CD4-positive, alpha-beta T cell treated with Interleukin-12 subunit alpha and Interleukin-12 subunit beta, for 1 hour (primary cell): ENCODE data around the gene ACTR10.

ENCODE experiments used
- DNase-seq: peaks from one replicate; pipeline ENCODE4 v3.0.0-alpha.2; 2020

The ACTR10 gene

DNA sequence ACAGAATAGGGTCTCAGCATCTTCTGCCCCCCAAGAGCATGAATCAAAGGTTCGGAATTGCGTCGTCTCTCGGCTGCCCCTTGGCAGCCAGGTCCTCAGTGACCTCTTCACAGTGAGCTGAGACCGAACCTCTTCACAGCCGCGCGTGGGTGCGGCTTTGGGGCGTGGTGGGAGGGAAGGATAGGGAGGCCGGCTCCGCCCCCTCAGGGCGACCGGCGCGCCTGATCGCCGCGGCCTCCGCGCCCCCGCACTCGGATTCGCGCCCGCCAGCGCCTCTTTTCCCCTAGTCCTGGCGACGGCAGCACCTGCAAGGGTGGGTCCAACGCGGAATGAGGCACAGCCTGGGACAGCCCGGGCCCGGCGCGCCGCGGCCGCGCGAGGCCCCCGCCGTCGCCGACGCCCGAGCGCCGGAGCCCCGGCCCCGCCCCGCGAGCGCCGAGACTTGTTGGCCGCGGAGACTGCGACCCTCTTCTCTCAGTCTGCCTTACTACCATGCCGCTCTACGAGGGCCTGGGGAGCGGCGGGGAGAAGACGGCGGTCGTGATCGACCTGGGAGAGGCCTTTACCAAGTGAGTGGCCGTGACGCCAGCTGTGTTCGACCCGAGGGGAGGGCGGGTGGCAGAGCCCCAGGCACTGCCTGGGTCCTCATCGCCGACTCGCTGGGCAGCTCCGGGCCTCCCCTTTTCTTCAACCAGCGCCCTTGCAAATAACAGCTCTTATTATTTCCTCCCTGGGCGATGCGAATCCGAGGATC lies at the start of gene ACTR10:
Gene ACTR10, plus strand, starts transcription at position 424 of the 754 bp plus-strand sequence. Its CDS starts 69 bp downstream, at position 493.
- peak; percentile 87 for DNase-seq

- DNase-seq = no peak
Observed at GRCh38 chr14:58150243-58150805, 49.6 kb upstream of the ACTR10 start.

DNA sequence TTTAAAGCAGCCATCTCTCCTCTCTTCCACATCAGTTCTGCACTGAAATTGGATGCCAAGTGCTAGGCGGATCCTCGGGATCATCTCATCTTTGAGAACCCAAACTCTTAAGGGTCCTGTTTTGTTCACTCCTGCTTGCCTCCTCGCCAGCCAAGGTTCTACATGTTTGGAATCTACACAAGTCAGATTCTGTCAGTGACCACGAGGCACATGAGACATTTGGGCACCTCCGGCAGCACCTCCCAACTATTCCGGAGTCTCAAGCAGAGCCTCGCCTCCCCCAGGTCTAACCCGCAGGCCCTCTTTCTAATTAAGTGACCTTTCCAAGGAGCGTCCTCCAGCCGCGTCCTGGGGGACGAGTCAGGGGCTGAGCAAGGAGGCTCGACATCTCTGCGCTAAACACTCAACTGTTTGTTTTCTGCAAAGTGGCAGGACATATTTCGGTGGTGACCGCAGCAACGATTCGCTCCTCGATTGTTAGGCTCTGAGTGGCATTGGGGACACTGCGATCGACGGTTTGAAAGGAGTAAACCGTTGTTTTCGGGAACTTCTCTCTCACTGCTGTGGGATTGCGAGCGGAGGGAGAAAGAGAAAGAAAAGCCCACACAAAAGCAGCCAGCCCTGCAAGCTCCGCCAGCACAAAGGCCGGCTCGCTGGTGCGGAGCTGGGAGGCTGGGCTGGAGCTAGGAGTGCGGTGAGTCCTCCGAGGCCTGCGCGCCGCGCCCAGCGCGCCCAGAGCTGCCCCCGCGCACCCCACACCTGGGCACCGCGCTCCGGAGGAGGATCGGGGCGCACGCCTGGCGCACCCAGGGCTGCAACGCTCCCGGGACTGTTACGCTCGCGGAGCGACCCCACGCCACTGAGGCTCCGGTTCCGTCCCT lies 48.6 kb upstream of the ACTR10 start:
- no peak for DNase-seq

GRCh38 chr14:58152014-58152857 lies 47.7 kb upstream of the ACTR10 start, which contains the start of gene ARMH4:
TSS of gene ARMH4 (minus strand) at chr14:58152213. CDS start at chr14:58139358, 12,855 bp downstream.
- DNase-seq = peak; percentile 62

DNA sequence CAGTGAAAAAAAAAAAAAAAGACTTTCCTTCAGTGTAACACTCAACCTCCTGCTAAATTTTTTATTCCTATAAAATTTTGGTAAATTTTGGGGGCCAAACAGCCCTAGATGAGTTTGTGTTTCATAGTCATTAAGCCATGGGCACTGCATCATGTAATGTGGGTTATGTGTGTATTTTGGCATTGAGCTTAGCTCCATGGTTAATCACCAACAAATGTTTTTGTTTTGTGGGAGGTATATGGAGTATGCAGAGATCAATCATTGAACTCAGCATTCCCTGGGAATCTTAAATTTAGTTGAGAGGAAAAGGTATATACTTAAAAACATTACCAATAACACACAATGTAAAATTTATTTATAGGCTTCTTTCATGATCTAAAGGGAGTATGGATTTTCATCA lies 39.4 kb upstream of the ACTR10 start:
- DNase-seq = no peak

DNA sequence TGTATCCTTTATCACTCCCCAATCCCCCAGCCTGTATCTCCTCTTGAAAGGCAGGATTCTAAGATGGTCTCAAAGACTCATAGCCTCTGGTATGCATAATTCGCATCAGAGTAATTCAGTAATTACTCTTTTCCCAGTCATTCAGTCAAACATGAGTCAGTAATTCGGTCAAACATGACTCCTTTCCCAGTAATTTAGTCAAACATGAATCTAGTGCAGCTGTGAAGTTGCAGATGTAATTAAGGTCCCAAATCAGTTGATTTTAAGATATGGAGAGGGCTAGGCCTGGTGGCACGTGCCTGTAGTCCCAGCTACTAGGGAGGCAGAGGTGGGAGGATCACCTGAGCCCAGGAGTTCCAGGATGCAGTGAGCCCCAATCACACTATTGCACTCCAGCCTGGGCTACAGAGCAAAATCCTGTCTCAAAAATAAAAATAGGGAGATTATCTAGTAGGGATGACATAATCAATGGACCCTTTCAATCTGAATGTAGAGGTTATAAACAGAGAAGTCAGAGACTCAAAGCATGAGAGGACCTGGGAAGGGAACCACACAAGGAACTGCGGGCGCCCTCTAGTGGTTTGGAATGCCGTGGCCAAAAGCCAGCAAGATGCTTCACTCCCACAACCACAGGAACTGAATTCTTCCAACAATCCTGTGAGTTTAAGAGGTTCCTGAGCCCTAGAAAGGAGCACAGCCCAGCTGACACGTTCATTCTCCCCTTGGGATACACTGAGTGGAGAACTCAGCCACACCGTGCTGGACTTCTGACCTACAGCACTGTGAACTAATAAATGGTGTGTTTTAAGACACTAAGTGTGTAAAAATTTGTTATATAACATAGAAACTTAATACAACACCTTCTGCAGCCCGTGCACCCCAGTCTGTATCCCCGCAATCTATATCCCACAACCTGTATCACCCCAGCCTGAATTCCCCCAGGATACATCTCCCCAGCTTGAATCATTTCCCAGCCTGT lies 33.7 kb upstream of the ACTR10 start:
- peak; percentile 69 for DNase-seq

- DNase-seq = no peak
Observed at GRCh38 chr14:58167057-58167456, 32.9 kb upstream of the ACTR10 start.

DNA sequence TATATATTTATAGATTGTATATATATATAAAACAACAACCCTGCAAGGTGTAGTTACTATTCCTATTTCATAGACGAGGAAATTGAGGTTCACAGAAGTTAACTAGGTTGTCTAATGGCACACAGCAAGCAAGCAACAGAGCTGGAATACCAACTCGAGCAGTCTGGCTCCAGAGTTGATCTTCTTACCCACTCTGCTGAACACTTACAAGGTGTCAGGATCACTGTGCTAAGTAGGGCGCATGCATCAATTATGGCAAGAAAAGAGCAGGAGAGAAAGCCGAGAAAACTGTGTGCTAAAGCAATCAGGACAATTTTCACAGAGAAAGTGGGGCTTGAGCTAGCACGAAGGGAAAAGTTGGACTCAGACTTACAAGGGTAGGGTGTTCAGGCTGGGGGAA lies 32.1 kb upstream of the ACTR10 start:
- no peak for DNase-seq

DNA sequence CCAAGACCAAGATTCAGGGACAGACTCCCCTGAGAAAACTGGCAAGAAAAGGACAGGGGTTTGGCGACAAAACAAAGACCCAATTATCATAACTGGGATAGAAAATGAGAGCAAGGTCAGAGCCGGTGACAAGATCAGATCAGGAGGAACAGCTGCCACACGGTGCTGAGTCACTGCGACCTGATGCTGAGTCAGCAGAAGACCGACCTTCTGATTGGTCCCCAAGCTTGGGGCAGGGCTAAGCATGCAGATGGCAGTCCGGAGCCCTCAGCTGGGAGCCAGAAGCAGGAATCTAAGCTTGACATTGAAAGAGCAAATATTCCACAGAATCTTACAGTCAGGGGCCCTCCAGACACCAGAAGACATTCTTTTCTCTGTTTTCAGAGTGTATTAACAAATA lies 28.9 kb upstream of the ACTR10 start:
- DNase-seq = peak; percentile 32

GRCh38 chr14:58177125-58177524 lies 22.8 kb upstream of the ACTR10 start:
- no peak for DNase-seq

- DNase-seq = no peak
Observed at GRCh38 chr14:58189176-58189575, 10.8 kb upstream of the ACTR10 start.

- DNase-seq = no peak
Observed at GRCh38 chr14:58191763-58192601, 8.0 kb upstream of the ACTR10 start.

GRCh38 chr14:58193542-58193941 lies 6.4 kb upstream of the ACTR10 start:
- DNase-seq = no peak

- DNase-seq = no peak
Observed at GRCh38 chr14:58196198-58196597, 3.8 kb upstream of the ACTR10 start.

DNA sequence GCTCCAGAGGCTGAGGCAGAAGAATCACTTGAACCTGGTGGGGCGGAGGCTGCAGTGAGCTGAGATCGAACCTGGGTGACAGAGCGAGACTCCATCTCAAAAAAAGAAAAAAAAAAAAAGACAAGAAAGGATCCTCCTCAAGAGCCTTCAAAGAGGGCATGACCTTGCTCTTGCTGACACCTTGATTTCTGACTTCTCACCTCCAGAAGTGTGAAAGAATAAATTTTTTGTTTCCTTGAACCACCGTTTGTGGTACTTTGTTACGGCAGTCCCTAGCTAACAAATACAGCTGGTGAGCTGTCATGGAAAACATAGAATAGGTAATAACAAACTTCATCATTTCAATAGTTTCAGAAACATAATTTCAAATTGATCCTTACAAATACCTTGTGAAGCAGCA lies 1.9 kb upstream of the ACTR10 start:
- DNase-seq = peak; percentile 44

DNA sequence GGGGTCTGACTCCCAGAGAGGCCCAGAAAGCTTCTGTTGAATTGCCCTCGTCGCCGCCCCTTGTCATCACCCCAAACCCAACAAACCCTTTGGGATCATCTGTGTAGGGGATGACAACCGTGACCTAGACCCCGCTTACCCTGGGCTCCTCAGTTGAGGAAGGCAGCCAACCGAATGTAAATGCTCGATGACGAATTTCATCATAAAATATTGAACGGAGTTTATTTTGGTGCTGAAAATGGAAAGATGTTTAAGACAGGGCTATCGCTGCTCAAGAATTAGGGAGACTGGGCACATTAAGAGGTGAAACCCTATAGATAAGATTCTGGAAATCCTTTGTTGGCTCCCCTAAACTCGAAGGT lies 512 bp downstream of the ACTR10 start:
- DNase-seq = no peak

DNA sequence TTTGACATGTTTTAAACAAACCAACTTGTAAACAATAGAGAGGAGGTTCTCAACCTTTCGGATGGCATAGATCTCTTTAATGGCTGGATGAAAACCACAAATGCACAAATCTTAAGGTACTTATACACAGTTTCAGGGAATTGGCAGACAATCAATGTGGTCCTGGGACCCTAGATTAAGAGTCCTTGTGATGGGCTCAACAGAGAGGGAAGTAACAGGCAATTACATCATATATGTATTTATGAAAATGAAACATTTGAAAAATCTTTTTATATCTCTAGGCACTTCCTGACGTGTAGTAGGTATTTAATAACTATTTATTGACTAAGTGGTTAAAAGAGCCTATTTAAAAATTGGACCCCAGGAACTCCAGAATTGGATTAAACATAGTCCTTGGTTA lies 897 bp downstream of the ACTR10 start:
- no peak for DNase-seq

DNA sequence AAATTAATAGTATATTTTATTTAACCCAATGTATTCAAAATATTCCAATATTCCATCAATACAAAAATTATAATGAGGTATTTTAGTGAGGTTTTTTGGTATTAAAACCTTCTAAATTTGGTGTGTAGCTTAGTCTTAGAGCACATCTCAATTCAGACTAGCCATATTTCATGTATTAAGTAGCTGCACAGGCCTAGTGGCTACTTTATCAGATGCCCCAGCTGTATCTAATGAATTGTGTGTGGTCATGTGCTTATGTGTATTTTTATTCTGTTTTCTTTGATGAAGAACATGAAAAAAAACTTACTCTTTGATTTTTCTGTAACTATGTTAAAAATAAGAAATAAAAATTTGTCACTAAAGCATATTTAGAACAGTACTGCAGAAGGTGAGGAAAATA lies 13.2 kb downstream of the ACTR10 start:
- DNase-seq = no peak

GRCh38 chr14:58215191-58215914 lies 15.4 kb downstream of the ACTR10 start:
- no peak for DNase-seq

- DNase-seq = no peak
Observed at GRCh38 chr14:58216544-58216943, 16.6 kb downstream of the ACTR10 start.
